NCI-H1092 treated with DMSO at 0.1 percent for 48 hours (cell line): ENCODE data around the gene RILPL1.
"Not testable (repeated sequence)": the region's sequence is repeated elsewhere in the genome, so short reads cannot be mapped to it uniquely, and the experiment has no call there.

Experiments
- DNase-seq: peaks from one replicate; lab custom pipeline; 2025; lab: John Stamatoyannopoulos, UW

RILPL1 gene

DNA sequence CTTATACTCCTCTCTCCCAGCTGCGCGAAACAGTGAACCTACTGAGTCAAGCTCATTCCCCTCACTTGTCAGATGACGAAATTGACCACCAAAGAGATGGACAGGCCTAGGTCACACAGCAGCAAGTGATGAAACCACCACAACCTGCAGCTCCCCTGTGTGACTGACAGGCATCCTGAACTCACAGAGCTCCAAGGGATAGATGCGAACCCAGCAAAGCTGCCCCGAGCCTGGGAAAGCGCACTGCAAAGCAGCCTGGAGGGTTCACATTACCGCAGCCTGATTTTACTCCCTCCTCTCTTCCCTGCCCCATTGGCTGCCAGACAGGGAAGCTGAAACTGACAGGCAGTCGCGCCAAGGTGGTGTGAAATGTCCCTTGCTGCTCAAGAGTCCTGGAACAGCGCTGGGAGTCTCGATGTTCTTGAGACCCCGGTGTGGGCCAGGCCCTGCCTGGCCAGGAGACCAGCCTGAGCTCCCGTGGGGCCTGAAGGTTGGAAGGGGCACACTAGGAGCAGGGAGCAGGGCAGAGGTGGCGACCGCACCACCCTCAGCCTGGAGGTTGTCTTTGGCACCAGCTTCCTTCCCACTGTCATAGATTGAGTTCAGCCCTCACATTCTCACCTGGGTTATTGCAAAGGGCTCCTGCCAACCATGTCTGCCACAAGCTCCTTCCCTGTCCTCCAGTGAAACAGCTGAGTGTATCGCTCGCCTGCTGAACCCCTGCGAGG, 39.2 kb downstream of the RILPL1 start:
- no peak for DNase-seq

DNA sequence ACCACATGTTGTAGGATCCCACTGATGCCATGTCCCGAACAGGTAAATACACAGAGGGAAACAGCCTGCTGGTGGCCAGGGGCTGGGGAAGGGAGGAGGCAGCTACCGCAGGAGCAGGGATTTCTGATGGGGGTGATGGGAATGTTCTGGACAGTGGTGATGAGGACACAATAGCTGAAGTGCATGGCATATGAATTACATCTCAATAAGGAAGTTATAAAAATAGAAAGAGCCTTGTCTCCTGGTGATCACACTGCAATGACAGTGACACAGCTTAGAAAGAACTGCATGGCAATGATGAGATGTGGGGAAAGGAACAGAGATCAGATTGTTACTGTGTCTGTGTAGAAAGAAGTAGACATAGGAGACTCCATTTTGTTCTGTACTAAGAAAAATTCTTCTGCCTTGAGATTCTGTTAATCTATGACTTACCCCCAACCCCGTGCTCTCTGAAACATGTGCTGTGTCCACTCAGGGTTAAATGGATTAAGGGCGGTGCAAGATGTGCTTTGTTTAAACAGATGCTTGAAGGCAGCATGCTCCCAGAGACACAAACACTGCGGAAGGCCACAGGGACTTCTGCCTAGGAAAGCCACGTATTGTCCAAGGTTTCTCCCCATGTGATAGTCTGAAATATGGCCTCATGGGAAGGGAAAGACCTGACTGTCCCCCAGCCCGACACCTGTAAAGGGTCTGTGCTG, 41.0 kb downstream of the RILPL1 start:
- DNase-seq: not testable (repeated sequence)

GRCh38 chr12:123491481-123491880, 42.0 kb downstream of the RILPL1 start:
- DNase-seq: no peak

DNA sequence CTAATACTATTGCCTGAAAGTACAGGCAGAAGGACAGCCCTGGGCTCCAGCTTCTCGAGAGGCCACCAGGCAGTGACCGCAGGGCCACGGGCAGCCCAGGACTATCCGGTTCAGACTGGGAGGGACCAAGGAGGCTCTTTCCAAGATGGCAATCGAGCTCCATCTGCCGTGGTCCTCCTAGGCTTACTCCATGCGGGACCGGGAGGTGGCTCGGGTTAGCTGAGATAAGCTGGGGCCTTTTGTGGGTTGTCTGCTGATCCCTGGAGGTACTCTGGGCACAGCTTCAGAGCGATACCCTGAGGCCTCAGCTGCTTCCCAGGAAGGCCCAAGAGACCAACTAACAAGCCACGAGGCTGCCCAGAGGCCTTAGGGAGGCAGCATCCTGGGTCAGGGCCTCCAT, 42.5 kb downstream of the RILPL1 start:
- DNase-seq: no peak

GRCh38 chr12:123490089-123490488, 43.4 kb downstream of the RILPL1 start:
- no peak for DNase-seq

DNA sequence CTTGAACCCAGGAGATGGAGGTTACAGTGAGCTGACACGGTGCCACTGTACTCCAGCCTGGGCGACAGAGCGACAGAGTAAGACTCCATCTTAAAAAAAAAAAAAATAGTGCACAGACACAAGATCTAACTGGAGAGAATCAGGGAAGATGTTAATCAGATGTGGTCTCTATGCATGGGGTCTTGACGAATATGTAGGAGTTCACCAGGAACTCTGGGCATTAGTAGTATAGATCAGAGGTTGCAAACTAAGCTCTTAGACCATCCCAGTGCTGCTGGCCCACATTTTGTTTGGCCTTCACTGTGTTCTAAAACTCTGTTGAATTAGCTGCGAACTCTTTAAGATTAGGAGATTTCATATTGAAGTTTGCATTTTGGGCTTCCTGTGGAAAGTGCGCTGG, 43.9 kb downstream of the RILPL1 start:
- no peak for DNase-seq

DNA sequence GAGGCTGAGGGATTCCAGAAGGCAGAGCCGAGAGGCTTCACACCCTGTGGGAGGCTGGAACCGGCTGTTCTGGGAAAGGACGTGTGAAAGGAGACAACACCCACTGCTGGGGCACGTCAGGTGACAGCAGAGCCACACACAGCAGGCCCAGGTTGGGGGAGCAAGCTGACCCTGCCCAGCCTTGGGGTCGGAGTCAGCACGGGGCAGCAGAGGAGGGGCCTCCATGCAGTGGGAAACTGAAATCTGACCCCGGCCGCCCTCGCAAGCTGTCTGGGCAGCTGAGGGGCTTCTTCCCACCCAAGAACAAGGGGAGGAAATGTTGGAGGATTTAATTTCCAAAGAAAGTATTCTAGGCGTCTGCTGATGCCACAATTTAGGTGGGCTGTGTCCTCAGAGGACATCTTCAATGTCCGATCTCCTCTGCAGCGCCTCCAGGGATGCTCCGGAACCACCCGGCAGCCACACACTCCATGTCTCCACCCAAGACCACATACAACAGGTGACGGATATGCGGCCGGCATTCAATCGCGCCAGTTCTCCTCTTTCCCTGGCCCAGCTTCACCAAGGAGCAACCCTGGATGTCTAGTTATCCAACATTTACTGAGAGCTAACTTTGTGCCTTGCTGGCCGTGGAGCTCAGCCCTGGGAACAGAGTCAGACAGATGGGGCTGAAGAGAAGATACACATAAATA, 44.8 kb downstream of the RILPL1 start:
- DNase-seq: no peak

- no peak for DNase-seq
Measured at GRCh38 chr12:123487428-123487827, 46.1 kb downstream of the RILPL1 start.

- no peak for DNase-seq
Measured at GRCh38 chr12:123485756-123486155, 47.8 kb downstream of the RILPL1 start.

GRCh38 chr12:123483602-123484248, 49.8 kb downstream of the RILPL1 start:
- DNase-seq: no peak

DNA sequence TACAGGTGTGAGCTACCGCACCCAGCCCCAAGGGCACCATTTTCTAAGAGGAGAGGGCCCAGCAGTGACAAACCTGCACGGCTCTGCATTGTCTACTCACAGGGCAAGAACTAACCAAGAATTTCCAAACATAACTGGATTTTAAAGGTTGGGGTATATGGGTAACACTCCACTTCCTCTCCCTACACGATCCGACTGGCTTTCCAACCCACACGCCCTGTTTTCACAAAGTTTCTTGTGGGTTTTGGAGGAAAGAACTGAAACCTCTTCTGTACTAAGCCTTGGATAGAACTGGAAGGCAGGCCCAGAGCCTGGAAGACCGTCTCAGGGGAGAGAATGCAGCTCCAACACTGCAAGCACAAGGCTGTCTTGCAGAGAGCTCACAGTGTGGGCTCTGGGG, 50.6 kb downstream of the RILPL1 start:
- no peak for DNase-seq

GRCh38 chr12:123481251-123481650, 52.3 kb downstream of the RILPL1 start:
- DNase-seq: not testable (repeated sequence)

- no peak for DNase-seq
Measured at GRCh38 chr12:123479442-123480180, 53.9 kb downstream of the RILPL1 start.

GRCh38 chr12:123478762-123479161, 54.8 kb downstream of the RILPL1 start:
- no peak for DNase-seq

- DNase-seq: no peak
Measured at GRCh38 chr12:123478069-123478468, 55.5 kb downstream of the RILPL1 start.

GRCh38 chr12:123475246-123475703, 58.2 kb downstream of the RILPL1 start:
- DNase-seq: no peak

DNA sequence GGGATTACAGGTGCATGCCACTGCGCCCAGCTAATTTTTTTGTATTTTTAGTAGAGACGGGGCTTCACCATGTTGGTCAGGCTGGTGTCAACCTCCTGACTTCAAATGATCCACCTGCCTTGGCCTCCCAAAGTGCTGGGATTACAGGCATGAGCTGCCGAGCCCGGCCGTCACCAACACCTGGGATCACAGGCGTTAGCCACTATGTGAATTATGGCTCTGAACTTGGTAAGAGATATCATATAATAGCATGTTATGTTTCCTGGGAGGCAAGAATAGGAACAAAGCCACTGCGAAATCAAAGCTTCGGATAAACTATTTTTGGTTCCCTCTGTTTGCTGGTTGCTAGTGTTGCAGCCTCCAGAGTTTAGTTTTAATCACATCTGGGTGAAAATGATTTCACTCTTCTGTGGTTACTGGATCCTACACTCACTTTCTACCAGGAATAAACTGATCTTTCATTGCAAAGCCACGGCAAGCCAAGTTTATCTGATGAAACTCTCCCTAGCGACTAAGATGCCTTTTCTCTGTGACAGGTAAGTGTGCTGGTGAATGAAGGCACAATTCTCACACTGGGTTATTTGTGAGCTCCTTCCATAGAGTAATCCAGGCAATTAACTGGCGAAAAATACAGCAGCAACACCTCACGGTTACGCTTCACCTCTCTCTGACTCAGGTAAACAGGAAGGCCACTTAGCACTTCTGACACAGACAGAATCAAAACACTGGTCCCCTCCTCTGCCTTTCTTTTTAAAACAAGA, 58.9 kb downstream of the RILPL1 start:
- DNase-seq: no peak

- no peak for DNase-seq
Measured at GRCh38 chr12:123472438-123472849, 61.1 kb downstream of the RILPL1 start.

GRCh38 chr12:123471374-123472068, 62.0 kb downstream of the RILPL1 start:
- no peak for DNase-seq

- DNase-seq: no peak
Measured at GRCh38 chr12:123469978-123470377, 63.5 kb downstream of the RILPL1 start.
